GM20000 (cell line): ENCODE measurements around the gene SYT17.

Experiments used
- DNase-seq: peaks from one replicate; pipeline ENCODE4 v3.0.0; 2012; ENCODE audit warnings: low spot score
- TF ChIP-seq, protein P1 (sequence below): IDR thresholded peaks from 2 replicates; pipeline ENCODE4 v1.5.1; 2012; ENCODE audit warnings: mild to moderate bottlenecking, control low read depth; ENCODE audit errors: extremely low read depth, missing control alignments

SYT17 gene

DNA sequence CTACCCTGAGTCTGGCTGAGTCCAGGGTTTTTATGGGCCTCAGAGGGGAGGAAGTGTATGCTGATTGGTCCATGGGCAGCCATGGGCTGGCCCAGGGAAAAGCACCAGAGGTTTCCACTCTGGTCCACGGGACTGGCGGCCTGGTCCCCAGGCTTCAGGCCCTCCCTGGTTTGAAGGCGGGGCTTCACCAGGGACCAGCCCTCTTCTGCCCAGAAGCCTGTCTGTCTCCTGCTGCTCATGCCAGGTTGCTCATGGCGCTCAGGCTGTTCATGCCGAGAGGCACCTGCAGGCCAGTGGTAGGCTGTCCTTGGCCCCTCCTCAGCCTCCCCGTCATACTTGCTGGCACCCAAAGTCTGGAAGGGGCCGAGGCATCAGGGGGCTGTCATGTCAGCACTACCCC, 72.5 kb downstream of the SYT17 start:
- no peak for DNase-seq
- TF ChIP-seq, protein P1, sequence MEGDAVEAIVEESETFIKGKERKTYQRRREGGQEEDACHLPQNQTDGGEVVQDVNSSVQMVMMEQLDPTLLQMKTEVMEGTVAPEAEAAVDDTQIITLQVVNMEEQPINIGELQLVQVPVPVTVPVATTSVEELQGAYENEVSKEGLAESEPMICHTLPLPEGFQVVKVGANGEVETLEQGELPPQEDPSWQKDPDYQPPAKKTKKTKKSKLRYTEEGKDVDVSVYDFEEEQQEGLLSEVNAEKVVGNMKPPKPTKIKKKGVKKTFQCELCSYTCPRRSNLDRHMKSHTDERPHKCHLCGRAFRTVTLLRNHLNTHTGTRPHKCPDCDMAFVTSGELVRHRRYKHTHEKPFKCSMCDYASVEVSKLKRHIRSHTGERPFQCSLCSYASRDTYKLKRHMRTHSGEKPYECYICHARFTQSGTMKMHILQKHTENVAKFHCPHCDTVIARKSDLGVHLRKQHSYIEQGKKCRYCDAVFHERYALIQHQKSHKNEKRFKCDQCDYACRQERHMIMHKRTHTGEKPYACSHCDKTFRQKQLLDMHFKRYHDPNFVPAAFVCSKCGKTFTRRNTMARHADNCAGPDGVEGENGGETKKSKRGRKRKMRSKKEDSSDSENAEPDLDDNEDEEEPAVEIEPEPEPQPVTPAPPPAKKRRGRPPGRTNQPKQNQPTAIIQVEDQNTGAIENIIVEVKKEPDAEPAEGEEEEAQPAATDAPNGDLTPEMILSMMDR = no peak

DNA sequence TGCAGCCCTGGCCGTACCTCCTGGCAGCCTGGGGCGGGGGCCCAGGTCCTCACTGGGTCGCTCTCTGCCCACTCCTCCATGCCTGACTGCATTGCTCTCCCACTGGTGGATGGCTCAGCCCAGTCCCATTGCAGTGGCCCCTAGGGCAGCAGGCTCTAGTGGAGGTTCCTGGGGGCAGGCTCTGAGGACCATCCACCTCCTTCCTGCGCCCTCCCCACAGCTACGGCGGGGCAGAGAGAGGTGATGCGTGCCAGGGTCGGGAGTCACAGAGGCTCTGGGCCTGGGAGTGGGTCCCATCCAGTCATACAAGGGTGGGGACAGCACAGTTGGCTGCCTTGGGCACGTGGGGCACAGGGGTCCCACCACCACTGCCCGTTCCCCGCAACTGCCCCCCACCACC, 73.5 kb downstream of the SYT17 start:
- TF ChIP-seq, protein P1 = no peak
- DNase-seq = no peak

DNA sequence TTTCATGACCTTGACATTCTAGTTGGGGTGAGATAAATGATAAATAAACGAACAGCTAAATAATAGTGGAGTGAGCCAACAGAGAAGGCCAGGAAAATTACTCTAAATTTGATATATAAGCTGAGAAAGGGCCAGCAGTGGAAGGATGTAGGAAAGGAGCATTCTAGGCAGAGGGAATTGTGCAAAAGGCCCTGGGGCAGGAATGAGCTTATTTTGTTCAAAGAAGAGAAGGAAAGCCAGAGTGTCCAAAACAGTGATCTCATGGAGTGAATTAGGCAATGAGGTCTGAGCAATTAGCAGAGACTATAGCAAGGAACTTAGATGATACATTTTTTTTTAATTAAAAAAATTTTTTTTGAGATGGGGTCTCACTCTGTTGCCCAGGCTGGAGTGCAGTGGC, 74.1 kb downstream of the SYT17 start:
- DNase-seq = no peak
- TF ChIP-seq, protein P1 = no peak

DNA sequence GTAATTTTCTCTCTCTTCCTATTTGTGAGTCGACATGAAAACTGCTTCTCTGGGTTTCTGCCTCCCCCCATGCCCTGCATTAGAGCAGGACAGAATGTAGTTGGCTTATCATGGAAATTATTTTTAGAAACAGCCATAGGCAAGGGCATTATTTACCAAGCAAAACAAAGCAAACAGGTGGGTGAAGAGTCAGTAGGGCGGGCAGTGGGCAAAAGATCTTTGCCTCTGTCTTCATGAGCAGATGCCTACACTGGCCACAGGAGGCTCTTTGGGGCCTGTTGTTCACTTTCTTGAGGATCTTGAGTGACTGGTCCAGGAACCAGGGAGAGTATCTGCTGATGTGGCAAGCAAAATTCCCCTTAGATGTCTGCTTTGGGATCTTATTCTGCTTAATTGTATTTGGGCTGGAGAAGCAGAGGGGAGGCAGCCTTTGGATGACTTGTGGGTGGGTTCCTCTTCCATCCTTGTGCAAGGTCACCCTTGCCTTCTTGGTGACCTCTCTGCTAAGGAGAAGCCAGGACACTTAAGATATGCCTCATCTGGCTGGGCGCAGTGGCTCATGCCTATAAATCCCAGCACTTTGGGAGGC, 75.0 kb downstream of the SYT17 start:
- TF ChIP-seq, protein P1 = no peak
- DNase-seq = no peak

DNA sequence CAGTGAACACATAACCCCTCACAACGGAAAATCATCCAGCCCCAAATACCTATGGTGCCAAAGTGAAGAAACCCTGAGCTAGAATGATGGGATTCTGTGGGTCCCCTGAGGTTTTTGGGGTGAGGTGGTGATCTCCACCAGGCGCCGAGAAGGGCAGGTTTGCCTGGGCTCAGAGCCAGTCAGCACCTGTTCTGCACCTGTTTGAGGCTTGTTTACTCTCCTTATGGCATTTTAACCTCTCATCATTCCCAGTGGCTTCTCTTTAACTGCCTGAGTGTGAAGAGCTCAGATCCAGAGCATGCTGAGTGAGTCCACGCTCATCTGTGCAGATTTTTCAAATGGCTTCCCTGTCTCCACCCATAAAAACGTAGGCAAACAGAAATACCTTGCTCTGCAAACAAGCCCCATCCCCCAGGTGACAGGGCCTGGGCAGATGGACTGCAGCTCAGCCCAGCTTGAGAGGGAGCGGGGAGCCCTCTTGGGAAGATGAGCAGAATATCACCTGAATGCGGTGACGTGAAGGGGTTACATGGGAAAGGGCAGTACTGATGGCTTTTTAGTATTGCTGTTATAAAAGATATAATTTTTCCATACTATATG, 77.4 kb downstream of the SYT17 start:
- DNase-seq = no peak
- TF ChIP-seq, protein P1 = no peak

DNA sequence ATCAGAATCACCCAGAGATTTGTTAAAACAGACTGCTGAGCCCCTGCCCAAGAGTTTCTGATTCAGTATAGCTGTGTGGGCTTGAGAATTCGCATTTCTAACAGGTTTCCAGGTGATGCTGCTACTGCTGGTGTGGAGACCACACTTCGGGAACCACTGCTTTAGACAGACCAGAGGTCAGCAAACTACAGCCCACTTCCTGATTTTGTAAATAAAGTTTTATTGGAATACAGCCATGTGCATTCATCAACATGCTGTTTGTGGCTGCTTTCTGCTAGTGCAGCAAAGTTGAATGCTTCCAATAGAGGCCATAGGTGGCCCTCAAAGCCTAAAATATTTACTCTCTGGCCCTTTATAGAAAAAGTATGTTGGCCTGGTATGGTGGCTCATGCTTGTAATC, 84.9 kb downstream of the SYT17 start:
- TF ChIP-seq, protein P1 = no peak
- DNase-seq = no peak

DNA sequence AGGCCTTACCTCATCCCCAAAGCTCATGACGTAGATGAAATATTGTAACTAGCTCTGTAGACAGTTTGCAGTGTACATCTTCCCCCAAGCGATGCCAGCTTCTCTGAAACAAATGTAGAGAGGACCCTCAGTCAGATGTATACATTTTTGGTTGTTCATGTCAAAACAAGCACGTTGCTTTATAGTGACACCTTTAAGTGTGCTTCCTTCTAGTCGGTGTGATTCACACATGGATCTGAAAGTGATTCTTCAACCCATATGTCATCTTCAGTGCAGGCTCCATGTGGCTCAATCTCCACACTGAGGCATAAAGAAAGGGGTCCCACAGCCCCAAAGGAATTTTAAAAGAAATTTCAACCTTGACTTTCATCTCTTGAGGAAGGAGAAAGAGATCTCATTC, 86.6 kb downstream of the SYT17 start:
- TF ChIP-seq, protein P1 = no peak

More for the DNA sequence above, 86.6 kb downstream of the SYT17 start:
- no peak for DNase-seq
